ENCODE data around the gene COMP. TPM values are rescaled to one million over a fixed set of nuclear protein-coding genes. Genes with fewer than 3 reads are reported as not detected.

The COMP gene
- total RNA-seq, 3 donors from 2014 or later (not counting 1 experiment from before 2014, with no cell fraction given): not detected

GRCh38 chr19:18781885-18782527 is 9.1 kb downstream of the COMP start:
- Mint-ChIP-seq H3K27me3 (ENCODE audit: low read depth in 2 of 2) (peaks cover 0 to 16% of the 10 kb centered on the region in 2 donors), H3K4me3 (no peak overlapping the region), H3K4me1 (peaks cover 0 to 22% of the 10 kb centered on the region in 2 donors), H3K36me3 (no peaks in the 10 kb centered on the region), H3K9me3 (no peaks in the 10 kb centered on the region), H3K27ac (no peak overlapping the region)
- intact Hi-C loops (cut with micrococcal nuclease): no loop called here
- Histone ChIP-seq H3K27me3 (ENCODE audit: control insufficient read depth, insufficient read depth, low read length) (peaks cover 8% of the 10 kb centered on the region), H3K27ac (ENCODE audit: low read length) (no peak overlapping the region), H3K4me1 (ENCODE audit: control insufficient read depth, insufficient read depth, low read length) (peaks cover 15% of the 10 kb centered on the region), H3K4me3 (ENCODE audit: low read length) (no peak overlapping the region), H3K36me3 (ENCODE audit: control insufficient read depth, insufficient read depth, low read length) (no peaks in the 10 kb centered on the region), H3K9me3 (ENCODE audit: control insufficient read depth, insufficient read depth, low read length) (no peaks in the 10 kb centered on the region)
- 70% methylated on average over 20 of the region's 20 CpGs for WGBS (ENCODE audit: insufficient coverage)
- no peak for TF ChIP-seq CTCF (IDR thresholded peaks at IDR 0.05)
- ATAC-seq (no peak), DNase-seq (no peak)

- no peak overlapping the region for H3K4me3 Mint-ChIP-seq
- WGBS (ENCODE audit: insufficient coverage): 90% methylated on average over 14 of the region's 14 CpGs
- Histone ChIP-seq H3K27me3 (ENCODE audit: control insufficient read depth, insufficient read depth, low read length) (peaks cover 2% of the 10 kb centered on the region), H3K36me3 (ENCODE audit: control insufficient read depth, insufficient read depth, low read length) (no peaks in the 10 kb centered on the region), H3K4me3 (ENCODE audit: low read length) (no peak overlapping the region), H3K9me3 (ENCODE audit: control insufficient read depth, insufficient read depth, low read length) (no peaks in the 10 kb centered on the region), H3K4me1 (ENCODE audit: control insufficient read depth, insufficient read depth, low read length) (peaks cover 15% of the 10 kb centered on the region), H3K27ac (ENCODE audit: low read length) (no peak overlapping the region)
- intact Hi-C loops (cut with micrococcal nuclease): no loop called here
- no peak overlapping the region for H3K27ac Mint-ChIP-seq
- TF ChIP-seq CTCF (IDR thresholded peaks at IDR 0.05): no peak
- H3K4me1 Mint-ChIP-seq: peaks cover 0 to 19% of the 10 kb centered on the region in 2 donors
- H3K27me3 Mint-ChIP-seq (ENCODE audit: low read depth in 2 of 2): peaks cover 0 to 12% of the 10 kb centered on the region in 2 donors
- ATAC-seq: no peak
- H3K9me3 Mint-ChIP-seq: no peaks in the 10 kb centered on the region
- no peak for DNase-seq
- H3K36me3 Mint-ChIP-seq: no peaks in the 10 kb centered on the region
Measured at GRCh38 chr19:18781047-18781600, 10.0 kb downstream of the COMP start.

- ATAC-seq (no peak), DNase-seq (no peak)
- H3K27me3 Mint-ChIP-seq (ENCODE audit: low read depth in 2 of 2): peaks cover 0 to 9% of the 10 kb centered on the region in 2 donors
- intact Hi-C loops (cut with micrococcal nuclease): no loop called here
- no peak for TF ChIP-seq CTCF (IDR thresholded peaks at IDR 0.05)
- H3K27ac ChIP-seq (ENCODE audit: low read length): no peak overlapping the region
- H3K27me3 ChIP-seq (ENCODE audit: control insufficient read depth, insufficient read depth, low read length): no peaks in the 10 kb centered on the region
- H3K9me3 Mint-ChIP-seq: no peaks in the 10 kb centered on the region
- H3K36me3 ChIP-seq (ENCODE audit: control insufficient read depth, insufficient read depth, low read length): no peaks in the 10 kb centered on the region
- H3K4me3 ChIP-seq (ENCODE audit: low read length): no peak overlapping the region
- H3K4me3 Mint-ChIP-seq: no peak overlapping the region
- H3K4me1 Mint-ChIP-seq: peaks cover 0 to 15% of the 10 kb centered on the region in 2 donors
- no peaks in the 10 kb centered on the region for H3K9me3 ChIP-seq (ENCODE audit: control insufficient read depth, insufficient read depth, low read length)
- WGBS (ENCODE audit: insufficient coverage): 84% methylated on average over 10 of the region's 10 CpGs
- H3K27ac Mint-ChIP-seq: no peak overlapping the region
- H3K4me1 ChIP-seq (ENCODE audit: control insufficient read depth, insufficient read depth, low read length): peaks cover 15% of the 10 kb centered on the region
- no peaks in the 10 kb centered on the region for H3K36me3 Mint-ChIP-seq
Measured at GRCh38 chr19:18780631-18781030, 10.5 kb downstream of the COMP start.

Data from natural killer cell (primary cell).